ENCODE measurements around the gene ZFP62. TPM values are rescaled to one million over a fixed set of nuclear protein-coding genes. Genes with fewer than 3 reads are reported as not detected.

The ZFP62 gene
- total RNA-seq, 1 experiment from 2014 or later: 34.4 TPM

DNA sequence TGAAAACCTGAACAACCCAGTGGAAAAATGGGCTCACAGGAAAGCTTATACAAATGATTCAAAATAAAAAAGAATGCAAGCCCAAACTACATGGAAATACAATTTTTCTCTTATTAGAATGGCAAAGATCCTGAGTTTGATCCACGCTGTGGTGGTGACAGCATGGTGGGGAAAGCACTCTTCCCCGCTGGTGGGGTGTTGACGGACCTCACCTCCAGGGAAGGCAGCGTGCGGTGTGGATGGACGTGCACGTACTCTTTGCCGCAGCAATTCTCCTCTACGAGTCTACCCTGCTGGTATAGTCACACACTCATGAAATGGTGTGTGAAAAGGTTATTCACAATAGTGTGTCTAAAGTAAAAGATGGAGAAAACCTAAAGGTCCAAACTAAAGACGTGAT is 5.9 kb upstream of the ZFP62 start:
- H3K4me1 Mint-ChIP-seq (ENCODE audit: low read depth, unreplicated experiment): peaks cover 19% of the 10 kb centered on the region
- H3K27me3 Mint-ChIP-seq (ENCODE audit: insufficient read depth, unreplicated experiment): no peaks in the 10 kb centered on the region
- Histone ChIP-seq H3K36me3 (ENCODE audit: control insufficient read depth, insufficient read depth, low read length) (no peaks in the 10 kb centered on the region), H3K9me3 (no peaks in the 10 kb centered on the region), H3K4me3 (ENCODE audit: low read depth, low read length) (no peak overlapping the region), H3K4me1 (peaks cover 6% of the 10 kb centered on the region; the same call in 1 of the 2 replicates), H3K27me3 (replicated peaks; ENCODE audit: control insufficient read depth, insufficient read depth, low read length) (no peaks in the 10 kb centered on the region)
- CTCF ChIA-PET: interaction anchor here (0.9 to 1.1 kb wide), 2 partner anchors 10 to 117 kb away, joined by 3 read pairs; no protein-coding TSS in a partner anchor
- POLR2A ChIA-PET: no interaction called here
- H3K36me3 Mint-ChIP-seq (ENCODE audit: insufficient read depth, unreplicated experiment): no peaks in the 10 kb centered on the region
- TF ChIP-seq, protein P1, sequence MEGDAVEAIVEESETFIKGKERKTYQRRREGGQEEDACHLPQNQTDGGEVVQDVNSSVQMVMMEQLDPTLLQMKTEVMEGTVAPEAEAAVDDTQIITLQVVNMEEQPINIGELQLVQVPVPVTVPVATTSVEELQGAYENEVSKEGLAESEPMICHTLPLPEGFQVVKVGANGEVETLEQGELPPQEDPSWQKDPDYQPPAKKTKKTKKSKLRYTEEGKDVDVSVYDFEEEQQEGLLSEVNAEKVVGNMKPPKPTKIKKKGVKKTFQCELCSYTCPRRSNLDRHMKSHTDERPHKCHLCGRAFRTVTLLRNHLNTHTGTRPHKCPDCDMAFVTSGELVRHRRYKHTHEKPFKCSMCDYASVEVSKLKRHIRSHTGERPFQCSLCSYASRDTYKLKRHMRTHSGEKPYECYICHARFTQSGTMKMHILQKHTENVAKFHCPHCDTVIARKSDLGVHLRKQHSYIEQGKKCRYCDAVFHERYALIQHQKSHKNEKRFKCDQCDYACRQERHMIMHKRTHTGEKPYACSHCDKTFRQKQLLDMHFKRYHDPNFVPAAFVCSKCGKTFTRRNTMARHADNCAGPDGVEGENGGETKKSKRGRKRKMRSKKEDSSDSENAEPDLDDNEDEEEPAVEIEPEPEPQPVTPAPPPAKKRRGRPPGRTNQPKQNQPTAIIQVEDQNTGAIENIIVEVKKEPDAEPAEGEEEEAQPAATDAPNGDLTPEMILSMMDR (IDR thresholded peaks at IDR 0.05; ENCODE audit: insufficient read depth in 1 of 2, low read depth in 1 of 2, low read length in 1 of 2, severe bottlenecking in 1 of 2, unreplicated experiment in 1 of 2): no peak
- H3K9me3 Mint-ChIP-seq (ENCODE audit: unreplicated experiment): no peaks in the 10 kb centered on the region
- H3K27ac Mint-ChIP-seq (ENCODE audit: unreplicated experiment): no peak overlapping the region
- no peak overlapping the region for H3K4me3 Mint-ChIP-seq (ENCODE audit: unreplicated experiment)
- BruUV-seq (replicated peaks): no TSS peak
- no peak for DNase-seq
- intact Hi-C loops (cut with micrococcal nuclease; ENCODE audit: unreplicated experiment): loop anchor here (5.0 kb wide), 3 partner anchors 220 to 290 kb away; no protein-coding TSS in a partner anchor

DNA sequence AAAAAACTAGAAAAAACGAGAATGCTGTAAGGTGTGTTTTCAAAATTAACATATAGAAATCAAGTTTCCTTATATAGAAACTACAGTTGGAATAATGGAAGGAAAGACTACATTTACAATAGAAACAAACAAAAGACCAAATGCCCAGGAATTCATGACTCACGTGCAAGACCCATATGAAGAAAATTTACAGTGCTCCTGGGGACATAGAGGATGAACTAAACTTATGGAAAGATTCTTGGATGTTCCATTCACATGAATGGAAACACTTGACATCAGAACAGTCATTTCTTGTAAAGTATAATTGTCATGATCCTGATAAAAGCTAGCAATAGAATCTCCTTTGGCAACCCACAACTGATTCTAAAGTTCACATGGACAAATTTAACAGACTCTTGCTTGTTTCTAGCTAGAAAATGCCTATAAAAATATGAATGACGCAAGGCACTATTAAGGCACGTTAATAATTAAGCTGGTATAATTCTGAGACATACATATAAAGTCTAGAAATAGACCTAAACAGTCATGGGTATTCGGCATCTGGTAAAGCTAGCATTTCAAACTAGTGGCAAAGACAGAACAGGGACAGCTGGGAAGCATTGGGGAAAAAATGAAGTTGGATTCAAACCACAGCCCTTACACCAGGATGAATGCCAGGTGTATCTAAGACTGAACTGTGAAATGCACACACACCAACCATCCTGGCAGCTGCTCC is 5.1 kb upstream of the ZFP62 start:
- no peak for DNase-seq
- Histone ChIP-seq H3K36me3 (ENCODE audit: control insufficient read depth, insufficient read depth, low read length) (no peaks in the 10 kb centered on the region), H3K4me3 (ENCODE audit: low read depth, low read length) (no peak overlapping the region), H3K9me3 (no peaks in the 10 kb centered on the region), H3K27me3 (replicated peaks; ENCODE audit: control insufficient read depth, insufficient read depth, low read length) (no peaks in the 10 kb centered on the region), H3K4me1 (peaks cover 6% of the 10 kb centered on the region; the same call in 1 of the 2 replicates)
- ChIA-PET CTCF (interaction anchor here (0.5 to 1.1 kb wide), 3 partner anchors 9 to 381 kb away, joined by 3 read pairs; no protein-coding TSS in a partner anchor), POLR2A (interaction anchor here (0.6 kb wide), 2 partner anchors 36 to 371 kb away, joined by 3 read pairs; no protein-coding TSS in a partner anchor)
- no peak overlapping the region for H3K4me3 Mint-ChIP-seq (ENCODE audit: unreplicated experiment)
- TF ChIP-seq, protein P1 (IDR thresholded peaks at IDR 0.05; ENCODE audit: insufficient read depth in 1 of 2, low read depth in 1 of 2, low read length in 1 of 2, severe bottlenecking in 1 of 2, unreplicated experiment in 1 of 2): no peak
- BruUV-seq (replicated peaks): no TSS peak
- H3K27ac Mint-ChIP-seq (ENCODE audit: unreplicated experiment): no peak overlapping the region
- H3K4me1 Mint-ChIP-seq (ENCODE audit: low read depth, unreplicated experiment): peaks cover 19% of the 10 kb centered on the region
- H3K36me3 Mint-ChIP-seq (ENCODE audit: insufficient read depth, unreplicated experiment): peaks cover 4% of the 10 kb centered on the region
- H3K9me3 Mint-ChIP-seq (ENCODE audit: unreplicated experiment): no peaks in the 10 kb centered on the region
- intact Hi-C loops (cut with micrococcal nuclease; ENCODE audit: unreplicated experiment): loop anchor here (5.0 kb wide), 3 partner anchors 221 to 291 kb away; no protein-coding TSS in a partner anchor
- H3K27me3 Mint-ChIP-seq (ENCODE audit: insufficient read depth, unreplicated experiment): no peaks in the 10 kb centered on the region

DNA sequence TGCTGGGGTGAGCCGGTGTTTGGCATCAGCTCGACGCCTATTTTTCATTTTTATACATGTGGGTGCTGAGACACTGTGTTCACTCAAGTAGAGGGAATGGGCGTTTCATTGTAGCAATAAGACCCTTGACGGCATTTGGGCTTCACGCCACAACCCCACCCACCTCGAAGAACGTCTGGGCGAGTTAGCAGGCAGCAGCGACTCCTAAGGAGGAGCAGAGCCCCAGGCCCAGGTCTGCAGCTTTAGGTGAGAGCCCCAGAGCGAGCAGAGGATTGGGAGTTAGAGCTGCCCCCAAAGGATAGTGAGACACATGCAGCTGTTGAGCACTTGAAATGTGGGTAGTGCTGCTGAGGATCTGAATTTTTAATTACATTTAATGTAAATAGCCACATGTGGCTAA is 1.6 kb upstream of the ZFP62 start:
- Mint-ChIP-seq H3K9me3 (ENCODE audit: unreplicated experiment) (no peaks in the 10 kb centered on the region), H3K27ac (ENCODE audit: unreplicated experiment) (no peak overlapping the region), H3K4me1 (ENCODE audit: low read depth, unreplicated experiment) (peaks cover 29% of the 10 kb centered on the region), H3K36me3 (ENCODE audit: insufficient read depth, unreplicated experiment) (peaks cover 18% of the 10 kb centered on the region), H3K27me3 (ENCODE audit: insufficient read depth, unreplicated experiment) (no peaks in the 10 kb centered on the region), H3K4me3 (ENCODE audit: unreplicated experiment) (no peak overlapping the region)
- H3K36me3 ChIP-seq (ENCODE audit: control insufficient read depth, insufficient read depth, low read length): no peaks in the 10 kb centered on the region; the same call in 1 of the 2 replicates
- no TSS peak for BruUV-seq (replicated peaks)
- POLR2A ChIA-PET: interaction anchor here (1.1 kb wide), 1 partner anchor 31 kb away, joined by 5 read pairs; no protein-coding TSS in a partner anchor
- CTCF ChIA-PET: interaction anchor here (0.6 kb wide), 1 partner anchor 52 kb away, joined by 3 read pairs; no protein-coding TSS in a partner anchor
- TF ChIP-seq, protein P1 (IDR thresholded peaks at IDR 0.05; ENCODE audit: insufficient read depth in 1 of 2, low read depth in 1 of 2, low read length in 1 of 2, severe bottlenecking in 1 of 2, unreplicated experiment in 1 of 2): no peak
- H3K9me3 ChIP-seq: no peaks in the 10 kb centered on the region
- H3K27me3 ChIP-seq (replicated peaks; ENCODE audit: control insufficient read depth, insufficient read depth, low read length): no peaks in the 10 kb centered on the region
- no peak overlapping the region for H3K4me3 ChIP-seq (ENCODE audit: low read depth, low read length)
- DNase-seq: no peak
- intact Hi-C loops (cut with micrococcal nuclease; ENCODE audit: unreplicated experiment): loop anchor here (5.0 kb wide), 2 partner anchors 140 to 190 kb away; no protein-coding TSS in a partner anchor
- H3K4me1 ChIP-seq: peaks cover 10% of the 10 kb centered on the region; the same call in 1 of the 2 replicates

All from Caco-2 (cell line).